Measurements from ENCODE around the gene TREML4. TPM values are rescaled to one million over a fixed set of nuclear protein-coding genes. Genes with fewer than 3 reads are reported as not detected.
"Not testable (repeated sequence)": the region's sequence is repeated elsewhere in the genome, so short reads cannot be mapped to it uniquely, and the experiment has no call there.

Gene TREML4
- total and polyA plus RNA-seq, 2 of the 4 experiments (the other 2 are of a cell fraction) = not detected

DNA sequence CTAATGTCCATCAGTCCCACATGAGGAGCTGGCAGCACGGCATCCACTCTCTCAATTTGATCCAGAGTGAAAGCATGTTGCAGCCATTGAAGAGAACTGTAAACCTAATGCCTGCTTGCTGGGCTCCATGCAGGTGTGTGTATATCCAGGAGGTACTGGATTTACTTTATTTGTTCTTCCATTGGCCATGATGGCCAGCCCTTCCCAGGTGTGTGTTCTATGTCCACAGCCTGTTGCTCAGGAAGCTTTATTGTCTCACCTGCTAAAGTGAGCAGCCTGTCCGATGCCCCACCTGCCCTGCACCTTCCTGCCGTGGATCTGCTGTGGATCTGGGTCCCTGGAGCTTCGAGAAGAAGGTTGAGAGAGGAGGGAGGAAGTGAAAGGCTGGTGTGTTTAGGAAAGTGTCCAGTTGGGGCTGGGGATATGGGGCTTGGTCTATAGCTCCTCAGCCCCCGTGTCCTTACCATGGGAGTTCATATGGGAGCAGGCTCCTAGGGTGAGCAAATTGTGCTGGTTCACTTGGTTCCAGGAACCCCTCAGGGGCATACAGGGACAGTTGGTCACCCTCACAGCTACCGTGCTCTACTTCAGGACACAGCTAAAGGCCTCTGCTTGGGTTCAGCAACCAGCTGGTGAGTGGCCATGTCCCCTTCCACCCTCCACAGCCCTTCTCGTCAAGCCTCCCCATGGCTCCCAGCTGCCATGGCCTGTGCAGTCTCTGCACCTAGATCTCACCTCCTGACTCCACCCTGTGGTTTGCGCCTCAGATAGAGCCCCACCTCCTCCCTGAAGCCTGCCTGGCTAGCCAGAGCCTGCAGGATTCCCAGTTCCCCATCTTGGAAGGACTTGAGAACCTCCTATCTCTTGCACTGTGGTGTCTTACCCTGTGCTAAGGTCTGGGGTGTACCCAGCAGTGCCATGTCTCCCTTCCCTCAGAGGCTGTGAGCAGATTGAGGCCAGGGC lies 39.9 kb upstream of the TREML4 start (continued):
- no peak for TF ChIP-seq SMC3 (IDR thresholded peaks at IDR 0.05; ENCODE audit: low read depth, low read length)

DNA sequence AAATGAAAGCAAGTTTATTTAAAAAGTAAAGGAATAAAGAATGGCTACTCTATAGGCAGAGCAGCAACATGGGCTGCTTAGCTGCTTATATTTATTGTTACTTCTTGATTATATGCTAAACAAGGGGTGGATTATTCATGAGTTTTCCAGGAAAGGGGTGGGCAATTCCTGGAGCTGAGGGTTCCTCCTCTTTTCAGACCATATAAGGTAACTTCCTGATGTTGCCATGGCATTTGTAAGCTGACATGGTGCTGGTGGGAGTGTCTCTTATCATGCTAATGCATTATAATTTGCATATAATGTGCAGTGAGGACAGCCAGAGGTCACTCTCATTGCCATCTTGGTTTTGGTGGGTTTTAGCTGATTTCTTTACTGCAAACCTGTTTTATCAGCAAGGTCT lies 39.1 kb upstream of the TREML4 start:
- H3K56ac ChIP-seq (ENCODE audit: extremely low read depth, insufficient read depth, low read length); DNase-seq; intact Hi-C loops (cut with micrococcal nuclease); H4K5ac ChIP-seq (ENCODE audit: low read depth, low read length); H3K4me1 ChIP-seq (ENCODE audit: control insufficient read depth, insufficient read depth, low read length); H2BK15ac ChIP-seq (ENCODE audit: low read depth, low read length); BruUV-seq (replicated peaks); dilution Hi-C loops (cut with HindIII; ENCODE audit: low sequenced_read_pairs, unreplicated experiment); H3K9ac ChIP-seq (ENCODE audit: low read depth, low read length); H3K79me1 ChIP-seq (ENCODE audit: low read depth in 1 of 2, low read length in 2 of 2); H2BK5ac ChIP-seq (ENCODE audit: low read depth, low read length, poor library complexity, severe bottlenecking); H2AK9ac ChIP-seq (replicated peaks; ENCODE audit: low read depth, low read length, poor library complexity); H3K18ac ChIP-seq (ENCODE audit: low read depth, low read length); H3K4me3 ChIP-seq (ENCODE audit: insufficient read depth, low read depth, low read length); H3K14ac ChIP-seq (replicated peaks; ENCODE audit: low read depth, low read length); H3K23ac ChIP-seq (ENCODE audit: low read depth, low read length); H4K20me1 ChIP-seq (ENCODE audit: insufficient read depth, low read length); H3K9me3 ChIP-seq (ENCODE audit: control insufficient read depth, insufficient read depth, low read length); H3K4me2 ChIP-seq (ENCODE audit: low read depth, low read length); H2BK20ac ChIP-seq (ENCODE audit: low read depth, low read length); H3K4ac ChIP-seq (ENCODE audit: low read depth, low read length); H2BK120ac ChIP-seq (ENCODE audit: low read depth, low read length); H3K27ac ChIP-seq (ENCODE audit: insufficient read depth, low read length); H3K36me3 ChIP-seq (ENCODE audit: control insufficient read depth, insufficient read depth, low read length); H4K91ac ChIP-seq (ENCODE audit: insufficient read depth, low read depth, low read length); H4K8ac ChIP-seq (ENCODE audit: low read depth in 2 of 2, low read length in 2 of 2); H2AFZ ChIP-seq (replicated peaks; ENCODE audit: low read length, poor library complexity); POLR2A ChIA-PET (ENCODE audit: unreplicated experiment); ATAC-seq (ENCODE audit: low read depth); H3K9me1 ChIP-seq (ENCODE audit: insufficient read depth, low read length); H2AK5ac ChIP-seq (ENCODE audit: low read depth, low read length); CTCF ChIA-PET: not testable (repeated sequence)
- peaks cover 21% of the 10 kb centered on the region for H3K27me3 ChIP-seq (ENCODE audit: control insufficient read depth, insufficient read depth, low read length)
- in situ Hi-C loops (cut with MboI; ENCODE audit: low sequenced_read_pairs) = loop anchor here (10.0 kb wide), 1 partner anchor 94 kb away; no protein-coding TSS in a partner anchor
